GM12878 (cell line): ENCODE measurements around the gene PRMT7. TPM values are rescaled to one million over a fixed set of nuclear protein-coding genes. Genes with fewer than 3 reads are reported as not detected.

Experiments used
- ATAC-seq: fragments of 200-7000 bp; cut with Tn5 transposase; 3 replicates; pipeline ENCODE4 v1.9.1; 2020; ENCODE audit warnings: mild to moderate bottlenecking, moderate library complexity
- BruUV-seq: library from RNA; stranded (reverse); fragments of 400-500 nt; replicated peaks from 2 replicates; lab custom pipeline; 2021; lab: Mats Ljungman, UMichigan
- CTCF ChIA-PET: fragments of 300-600 bp; sonication (Branson Sonifier 250); formaldehyde crosslinking; extraction: SDS; loops from one replicate; lab custom pipeline; 2021; ENCODE audit warnings: inconsistent platforms; lab: Yijun Ruan, JAX
- POLR2A ChIA-PET: fragments of 350-600 bp; formaldehyde crosslinking; extraction: SDS; loops from one replicate; lab custom pipeline; 2021; ENCODE audit warnings: inconsistent platforms; lab: Charles Lee
- RAD21 ChIA-PET: fragments of 300-600 bp; sonication (Branson Sonifier 250); formaldehyde crosslinking; loops from one replicate; lab custom pipeline; 2023; ENCODE audit warnings: antibody characterized with exemption; ENCODE audit not compliant: unreplicated experiment; lab: Charles Lee
- SMC1A ChIA-PET: fragments of 300-600 bp; sonication (Branson Sonifier 250); formaldehyde crosslinking; loops from one replicate; lab custom pipeline; 2023; ENCODE audit not compliant: unreplicated experiment, uncharacterized antibody; lab: Charles Lee
- DNase-seq: peaks from one replicate; pipeline ENCODE4 v3.0.0-alpha.2; 2011; ENCODE audit warnings: low read depth, low spot score
- FAIRE-seq: peaks from 3 replicates; lab custom pipeline; 2011; peaks lifted over from hg19 to GRCh38; lab: Jason Lieb, UNC
- H2AFZ ChIP-seq: 2 replicates; pipeline ENCODE4 v1.6.0; 2011; ENCODE audit warnings: low read depth, low read length, control low read depth; ENCODE audit not compliant: control insufficient read depth
- H3K27ac ChIP-seq: 2 replicates; pipeline ENCODE4 v1.5.1; 2011; ENCODE audit warnings: control low read depth; ENCODE audit not compliant: control insufficient read depth, insufficient read depth
- H3K27me3 ChIP-seq, 2 experiments: replicated peaks in 1 of 2; 2 replicates each; pipeline versions ENCODE4 v1.6.0 to v1.6.1; 2011; ENCODE audit warnings: low read length in 1 of 2; ENCODE audit not compliant: control insufficient read depth in 2 of 2, insufficient read depth in 2 of 2
- H3K36me3 ChIP-seq, 2 experiments: 2 replicates each; pipeline ENCODE4 v1.5.1; 2011; ENCODE audit warnings: low read length in 1 of 2; ENCODE audit not compliant: control insufficient read depth in 2 of 2, insufficient read depth in 2 of 2
- H3K4me1 ChIP-seq: 2 replicates; pipeline ENCODE4 v1.6.1; 2011; ENCODE audit warnings: mild to moderate bottlenecking, low read length, moderate library complexity, mixed read lengths; ENCODE audit not compliant: control insufficient read depth, insufficient read depth
- H3K4me2 ChIP-seq: 2 replicates; pipeline ENCODE4 v1.6.0; 2011; ENCODE audit warnings: control low read depth; ENCODE audit not compliant: control insufficient read depth, insufficient read depth
- H3K4me3 ChIP-seq: fragments of 200-600 bp; sonication (generic); 2 replicates; pipeline ENCODE4 v1.5.1; 2016
- H3K79me2 ChIP-seq: 2 replicates; pipeline ENCODE4 v1.6.0; 2011; ENCODE audit warnings: low read length; ENCODE audit not compliant: control insufficient read depth, insufficient read depth
- H3K9ac ChIP-seq: 2 replicates; pipeline ENCODE4 v1.8.0; 2011; ENCODE audit warnings: low read length, control low read depth, mixed read lengths; ENCODE audit not compliant: control insufficient read depth, insufficient read depth
- H3K9me3 ChIP-seq: replicated peaks from 3 replicates; pipeline ENCODE4 v1.5.1; 2011; ENCODE audit warnings: mild to moderate bottlenecking, low read length; ENCODE audit not compliant: control insufficient read depth, insufficient read depth
- H4K20me1 ChIP-seq: 2 replicates; pipeline ENCODE4 v1.6.0; 2011; ENCODE audit not compliant: control insufficient read depth, insufficient read depth
- E2F8 ChIP-seq: fragments of 450-650 bp; IDR thresholded peaks from 2 replicates; pipeline ENCODE4 v1.6.1; 2018; ENCODE audit warnings: mild to moderate bottlenecking, low read depth, moderate library complexity; ENCODE audit not compliant: partially characterized antibody
- EZH2 ChIP-seq: IDR thresholded peaks from 2 replicates; pipeline ENCODE4 v1.6.1; 2012; ENCODE audit warnings: low read depth, mild to moderate bottlenecking, control low read depth, inconsistent platforms, low read length, borderline replicate concordance; ENCODE audit not compliant: control insufficient read depth
- FOXK2 ChIP-seq: fragments of 450-650 bp; IDR thresholded peaks from 2 replicates; pipeline ENCODE4 v1.6.1; 2017; ENCODE audit warnings: mild to moderate bottlenecking, moderate library complexity
- FOXM1 ChIP-seq: IDR thresholded peaks from 2 replicates; pipeline ENCODE4 v1.6.1; 2012; ENCODE audit warnings: low read depth, mild to moderate bottlenecking, inconsistent platforms, low read length, moderate library complexity
- HDAC2 ChIP-seq: fragments of 200-600 bp; sonication (generic); IDR thresholded peaks from 2 replicates; pipeline ENCODE4 v1.6.1; 2017
- LARP7 ChIP-seq: fragments of 450-650 bp; IDR thresholded peaks from 2 replicates; pipeline ENCODE4 v1.6.1; 2017; ENCODE audit warnings: mild to moderate bottlenecking
- NFYA ChIP-seq: IDR thresholded peaks from 2 replicates; pipeline ENCODE4 v1.6.1; 2011; ENCODE audit warnings: low read depth, mild to moderate bottlenecking, low read length, improper control_type of control experiment, borderline replicate concordance
- RB1 ChIP-seq: fragments of 450-650 bp; formaldehyde crosslinking; IDR thresholded peaks from 2 replicates; pipeline ENCODE4 v1.6.1; 2017; ENCODE audit warnings: mild to moderate bottlenecking, borderline replicate concordance
- SIN3A ChIP-seq: IDR thresholded peaks from 2 replicates; pipeline ENCODE4 v1.6.1; 2012; ENCODE audit warnings: low read depth, low read length, improper control_type of control experiment
- SMC3 ChIP-seq: IDR thresholded peaks from 2 replicates; pipeline ENCODE4 v1.6.1; 2011; ENCODE audit warnings: low read length, improper control_type of control experiment, borderline replicate concordance
- STAT3 ChIP-seq: IDR thresholded peaks from 2 replicates; pipeline ENCODE4 v1.6.1; 2011; ENCODE audit warnings: low read depth, low read length, improper control_type of control experiment
- YBX1 ChIP-seq: fragments of 450-650 bp; IDR thresholded peaks from 2 replicates; pipeline ENCODE4 v1.6.1; 2016; ENCODE audit warnings: antibody characterized with exemption
- ZNF217 ChIP-seq: fragments of 450-650 bp; IDR thresholded peaks from 2 replicates; pipeline ENCODE4 v1.6.1; 2017; ENCODE audit warnings: antibody characterized with exemption, mild to moderate bottlenecking
- ZNF384 ChIP-seq: IDR thresholded peaks from 2 replicates; pipeline ENCODE4 v1.6.1; 2012; ENCODE audit warnings: low read depth, mild to moderate bottlenecking, low read length, improper control_type of control experiment, borderline replicate concordance
- WGBS: methylation state at CpG from one replicate; pipeline ENCODE4 v1.1.6; 2016; ENCODE audit warnings: low lambda C conversion rate; ENCODE audit not compliant: insufficient replicate concordance, insufficient coverage; ENCODE audit errors: missing lambda C conversion rate; 5-methylcytosine and 5-hydroxymethylcytosine counted together
- in situ Hi-C: fragments of 300-500 bp; cut with MboI; formaldehyde crosslinking; loops from 9 replicates; pipeline ENCODE4 v1.14.3; 2018; ENCODE audit warnings: mixed read lengths
- intact Hi-C: fragments of 100-400 bp; cut with micrococcal nuclease; formaldehyde crosslinking; loops from one replicate; pipeline ENCODE4 v1.14.2; 2022; ENCODE audit not compliant: unreplicated experiment
- polyA plus RNA-seq, 11 experiments: library from polyadenylated mRNA; depleted of rRNA in 4 of 11; unstranded in 6 of 11; stranded (reverse) in 5 of 11; fragments of >200 nt; fragmentation: Nextera tagmentation in 4 of 11; fragmentation: Illumina TruSeq in 1 of 11; extraction: Ambion mirVana in 4 of 11; extraction: Trizol in 1 of 11; gene quantifications; 1 replicate in 1 of 11; 2 replicates in 10 of 11; pipeline versions ENCODE4 v1.2.1 to v1.2.3, GENCODE V29; 2011 to 2016; ENCODE audit warnings: inconsistent platforms in 2 of 11, missing spikeins in 2 of 11, low read depth in 1 of 11
- total RNA-seq, 4 experiments: library from RNA; depleted of rRNA in 3 of 4; stranded (reverse); fragments of >200 nt in 3 of 4; fragmentation: Illumina TruSeq in 1 of 4; extraction: Trizol in 1 of 4; gene quantifications; 2 replicates each; pipeline versions ENCODE4 v1.2.1 to v1.2.3, GENCODE V29; 2013 to 2021
- TF ChIP-seq, protein P1 (sequence below): fragments of 450-650 bp; IDR thresholded peaks from 2 replicates; pipeline ENCODE4 v1.6.1; 2017; ENCODE audit warnings: mild to moderate bottlenecking
- TF ChIP-seq, protein P2 (sequence below): fragments of 150-350 bp; IDR thresholded peaks from 2 replicates; pipeline ENCODE4 v1.6.1; 2016; ENCODE audit warnings: low read depth, low read length

PRMT7 gene
- total and polyA plus RNA-seq, 10 of the 15 experiments (the other 5 are each of a cell fraction or from before 2014, with no cell fraction given), result 5.1 to 56.1 (median 42.0) TPM

DNA sequence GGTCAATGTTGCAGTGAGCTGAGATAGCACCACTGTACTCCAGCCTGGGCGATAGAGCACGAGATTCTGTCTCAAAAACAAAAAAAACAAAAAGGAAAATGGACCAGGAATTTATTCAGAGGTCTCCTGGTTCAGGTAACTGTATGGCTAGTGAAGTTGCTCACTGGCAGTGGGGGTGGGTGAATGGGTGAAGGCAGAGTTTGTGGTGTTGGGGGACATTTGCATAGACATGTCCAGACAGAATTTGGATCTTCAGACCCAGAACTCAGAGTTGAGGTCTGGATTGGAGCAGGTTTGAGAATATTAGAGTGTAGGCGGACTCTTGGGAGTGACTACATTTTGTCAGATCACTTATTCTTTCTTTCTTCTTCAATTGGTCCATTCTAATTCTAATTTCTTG, 82.5 kb downstream of the PRMT7 start:
- Histone ChIP-seq H4K20me1 (no peaks in the 10 kb centered on the region), H3K27me3 (no peaks in the 10 kb centered on the region), H3K79me2 (no peaks in the 10 kb centered on the region)
- DNase-seq (no peak), FAIRE-seq (no peak)
- intact Hi-C loops, result no loop called here
- POLR2A ChIA-PET, result no interaction called here
- TF ChIP-seq NFYA (no peak), RB1 (no peak), ZNF217 (no peak), FOXM1 (no peak), YBX1 (no peak), SIN3A (no peak), SMC3 (no peak), ZNF384 (no peak), LARP7 (no peak), HDAC2 (no peak), E2F8 (no peak), FOXK2 (no peak), EZH2 (no peak), STAT3 (no peak)
- TF ChIP-seq, protein P1, sequence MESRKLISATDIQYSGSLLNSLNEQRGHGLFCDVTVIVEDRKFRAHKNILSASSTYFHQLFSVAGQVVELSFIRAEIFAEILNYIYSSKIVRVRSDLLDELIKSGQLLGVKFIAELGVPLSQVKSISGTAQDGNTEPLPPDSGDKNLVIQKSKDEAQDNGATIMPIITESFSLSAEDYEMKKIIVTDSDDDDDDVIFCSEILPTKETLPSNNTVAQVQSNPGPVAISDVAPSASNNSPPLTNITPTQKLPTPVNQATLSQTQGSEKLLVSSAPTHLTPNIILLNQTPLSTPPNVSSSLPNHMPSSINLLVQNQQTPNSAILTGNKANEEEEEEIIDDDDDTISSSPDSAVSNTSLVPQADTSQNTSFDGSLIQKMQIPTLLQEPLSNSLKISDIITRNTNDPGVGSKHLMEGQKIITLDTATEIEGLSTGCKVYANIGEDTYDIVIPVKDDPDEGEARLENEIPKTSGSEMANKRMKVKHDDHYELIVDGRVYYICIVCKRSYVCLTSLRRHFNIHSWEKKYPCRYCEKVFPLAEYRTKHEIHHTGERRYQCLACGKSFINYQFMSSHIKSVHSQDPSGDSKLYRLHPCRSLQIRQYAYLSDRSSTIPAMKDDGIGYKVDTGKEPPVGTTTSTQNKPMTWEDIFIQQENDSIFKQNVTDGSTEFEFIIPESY, result no peak
- TF ChIP-seq, protein P2, sequence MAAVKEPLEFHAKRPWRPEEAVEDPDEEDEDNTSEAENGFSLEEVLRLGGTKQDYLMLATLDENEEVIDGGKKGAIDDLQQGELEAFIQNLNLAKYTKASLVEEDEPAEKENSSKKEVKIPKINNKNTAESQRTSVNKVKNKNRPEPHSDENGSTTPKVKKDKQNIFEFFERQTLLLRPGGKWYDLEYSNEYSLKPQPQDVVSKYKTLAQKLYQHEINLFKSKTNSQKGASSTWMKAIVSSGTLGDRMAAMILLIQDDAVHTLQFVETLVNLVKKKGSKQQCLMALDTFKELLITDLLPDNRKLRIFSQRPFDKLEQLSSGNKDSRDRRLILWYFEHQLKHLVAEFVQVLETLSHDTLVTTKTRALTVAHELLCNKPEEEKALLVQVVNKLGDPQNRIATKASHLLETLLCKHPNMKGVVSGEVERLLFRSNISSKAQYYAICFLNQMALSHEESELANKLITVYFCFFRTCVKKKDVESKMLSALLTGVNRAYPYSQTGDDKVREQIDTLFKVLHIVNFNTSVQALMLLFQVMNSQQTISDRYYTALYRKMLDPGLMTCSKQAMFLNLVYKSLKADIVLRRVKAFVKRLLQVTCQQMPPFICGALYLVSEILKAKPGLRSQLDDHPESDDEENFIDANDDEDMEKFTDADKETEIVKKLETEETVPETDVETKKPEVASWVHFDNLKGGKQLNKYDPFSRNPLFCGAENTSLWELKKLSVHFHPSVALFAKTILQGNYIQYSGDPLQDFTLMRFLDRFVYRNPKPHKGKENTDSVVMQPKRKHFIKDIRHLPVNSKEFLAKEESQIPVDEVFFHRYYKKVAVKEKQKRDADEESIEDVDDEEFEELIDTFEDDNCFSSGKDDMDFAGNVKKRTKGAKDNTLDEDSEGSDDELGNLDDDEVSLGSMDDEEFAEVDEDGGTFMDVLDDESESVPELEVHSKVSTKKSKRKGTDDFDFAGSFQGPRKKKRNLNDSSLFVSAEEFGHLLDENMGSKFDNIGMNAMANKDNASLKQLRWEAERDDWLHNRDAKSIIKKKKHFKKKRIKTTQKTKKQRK, result no peak
- TF ChIP-seq, all 136 proteins: peak for 0
- in situ Hi-C loops, result no loop called here
- WGBS, result 31% methylated on average over 3 of the region's 3 CpGs
- CTCF ChIA-PET, result interaction anchor here (1.1 to 4.5 kb wide), 6 partner anchors 8 to 128 kb away, joined by 3 to 22 read pairs (median 6); no protein-coding TSS in a partner anchor
- Histone ChIP-seq H3K4me1 (no peaks in the 10 kb centered on the region), H3K4me2 (no peak overlapping the region), H3K9me3 (no peaks in the 10 kb centered on the region), H3K36me3 (no peaks in the 10 kb centered on the region), H3K9ac (no peak overlapping the region), H2AFZ (no peak overlapping the region), H3K4me3 (no peak overlapping the region), H3K27ac (peak overlapping the region; percentile 4; the same call in 1 of the 2 replicates)
- BruUV-seq, result no TSS peak
- SMC1A ChIA-PET, result interaction anchor here (0.7 to 2.7 kb wide), 6 partner anchors 9 to 132 kb away, joined by 3 to 10 read pairs (median 4); partner anchors contain the start of gene SLC7A6
- peak; percentile 61 for ATAC-seq
- RAD21 ChIA-PET, result interaction anchor here (1.0 to 1.6 kb wide), 2 partner anchors 25 to 120 kb away, joined by 4 to 5 read pairs; no protein-coding TSS in a partner anchor
